Measurements from ENCODE around the gene NEO1.

The NEO1 gene

DNA sequence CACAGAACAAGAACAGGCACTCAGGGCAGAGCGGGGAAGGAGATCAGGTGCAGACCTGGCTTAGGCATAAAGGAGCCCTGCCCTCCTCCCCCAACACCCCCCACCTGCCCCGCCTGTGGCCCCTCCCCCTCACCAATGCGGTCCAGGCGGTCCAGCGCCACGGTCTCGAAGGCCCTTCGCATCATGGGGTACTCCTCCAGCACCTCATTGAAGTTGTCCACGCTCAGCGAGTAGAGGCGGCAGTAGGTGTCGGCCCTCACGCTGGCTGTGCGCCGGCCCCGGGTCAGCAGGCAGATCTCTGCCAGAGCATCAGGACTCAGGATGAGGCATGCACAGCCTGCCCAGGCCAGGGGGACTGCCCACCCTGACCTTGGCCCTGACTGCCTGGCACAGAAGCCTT is 271.7 kb downstream of the NEO1 start:
- DNase-seq (ENCODE audit: low spot score in 2 of 2) (no peak), ATAC-seq (replicated peaks; ENCODE audit: extremely low read depth, poor library complexity, severe bottlenecking) (no peak)
- no peak overlapping the region for H3K4me3 Mint-ChIP-seq
- H3K27ac Mint-ChIP-seq (ENCODE audit: low read depth): no peak overlapping the region
- no peaks in the 10 kb centered on the region for H3K4me1 Mint-ChIP-seq
- no peaks in the 10 kb centered on the region for H3K36me3 Mint-ChIP-seq (ENCODE audit: insufficient read depth)
- no peaks in the 10 kb centered on the region for H3K9me3 Mint-ChIP-seq
- H3K27me3 Mint-ChIP-seq: peaks cover 30% of the 10 kb centered on the region

DNA sequence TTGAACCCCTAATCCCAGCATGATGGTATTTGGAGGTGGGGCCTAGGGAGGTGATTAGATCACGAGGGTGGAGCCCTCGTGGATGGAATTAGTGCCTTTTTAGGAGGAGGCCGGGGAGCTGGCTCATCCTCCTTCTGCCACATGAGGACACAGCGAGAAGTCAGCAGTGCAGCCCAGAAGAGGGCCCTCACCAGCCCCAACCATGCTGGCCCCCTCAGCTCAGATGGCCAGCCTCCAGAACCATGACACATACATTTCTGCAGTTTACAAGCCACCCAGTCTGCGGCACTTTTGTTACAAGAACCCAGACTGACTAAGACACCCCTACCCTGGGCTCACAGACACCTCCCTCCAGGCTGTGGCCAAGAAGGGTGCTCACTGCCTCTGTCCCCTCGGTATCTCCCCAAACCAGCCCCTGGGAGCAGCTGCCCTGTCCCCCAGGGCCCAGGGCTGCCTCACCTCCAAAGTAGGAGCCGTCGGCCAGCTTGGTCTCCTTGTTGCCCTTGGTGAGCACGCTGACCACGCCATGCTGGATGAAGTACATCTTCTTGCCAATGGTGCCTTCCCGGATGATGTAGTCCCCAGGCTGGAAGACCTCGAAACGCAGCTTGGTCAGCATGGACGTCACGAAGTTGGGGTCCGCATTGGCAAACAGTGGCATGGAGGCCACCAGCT is 272.4 kb downstream of the NEO1 start:
- no peaks in the 10 kb centered on the region for H3K9me3 Mint-ChIP-seq
- no peak for DNase-seq (ENCODE audit: low spot score in 2 of 2)
- peaks cover 26% of the 10 kb centered on the region for H3K27me3 Mint-ChIP-seq
- no peaks in the 10 kb centered on the region for H3K36me3 Mint-ChIP-seq (ENCODE audit: insufficient read depth)
- no peaks in the 10 kb centered on the region for H3K4me1 Mint-ChIP-seq
- no peak for ATAC-seq (replicated peaks; ENCODE audit: extremely low read depth, poor library complexity, severe bottlenecking)
- H3K27ac Mint-ChIP-seq (ENCODE audit: low read depth): no peak overlapping the region
- no peak overlapping the region for H3K4me3 Mint-ChIP-seq

DNA sequence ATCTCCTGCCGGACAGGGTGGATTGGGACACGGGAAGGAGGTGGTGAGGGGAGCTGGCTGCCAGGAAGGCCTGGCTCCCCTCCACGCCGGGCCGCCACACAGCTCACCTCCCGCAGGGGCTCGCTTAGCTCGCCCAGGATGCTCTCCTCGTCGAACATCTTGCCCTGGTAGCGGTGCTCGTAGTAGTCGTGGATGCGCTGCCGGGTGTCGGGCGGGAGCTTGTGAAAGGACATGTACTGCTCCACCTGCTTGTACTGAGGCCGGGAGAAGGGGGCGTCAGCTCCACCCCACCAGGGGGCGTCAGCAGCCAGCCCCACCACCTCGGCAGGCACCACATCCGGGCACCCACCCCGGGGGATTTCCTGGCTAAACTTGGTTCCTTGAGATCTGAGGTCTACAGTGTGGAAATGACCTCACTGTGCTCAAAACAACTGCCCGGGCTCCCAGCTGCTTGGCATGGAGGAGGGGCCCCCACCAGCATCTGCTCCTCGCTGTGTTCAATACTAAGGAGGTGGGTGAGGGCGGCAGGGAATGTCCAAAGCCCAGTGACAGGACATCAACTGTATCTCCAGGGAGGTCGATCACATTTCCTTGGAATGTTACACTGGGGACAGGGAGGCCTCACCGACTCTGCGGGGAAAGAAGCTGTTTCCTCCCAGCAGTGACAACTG is 273.1 kb downstream of the NEO1 start:
- no peak overlapping the region for H3K27ac Mint-ChIP-seq (ENCODE audit: low read depth)
- H3K4me3 Mint-ChIP-seq: no peak overlapping the region
- peaks cover 19% of the 10 kb centered on the region for H3K27me3 Mint-ChIP-seq
- no peaks in the 10 kb centered on the region for H3K9me3 Mint-ChIP-seq
- no peak for DNase-seq (ENCODE audit: low spot score in 2 of 2)
- H3K36me3 Mint-ChIP-seq (ENCODE audit: insufficient read depth): no peaks in the 10 kb centered on the region
- no peaks in the 10 kb centered on the region for H3K4me1 Mint-ChIP-seq
- no peak for ATAC-seq (replicated peaks; ENCODE audit: extremely low read depth, poor library complexity, severe bottlenecking)

DNA sequence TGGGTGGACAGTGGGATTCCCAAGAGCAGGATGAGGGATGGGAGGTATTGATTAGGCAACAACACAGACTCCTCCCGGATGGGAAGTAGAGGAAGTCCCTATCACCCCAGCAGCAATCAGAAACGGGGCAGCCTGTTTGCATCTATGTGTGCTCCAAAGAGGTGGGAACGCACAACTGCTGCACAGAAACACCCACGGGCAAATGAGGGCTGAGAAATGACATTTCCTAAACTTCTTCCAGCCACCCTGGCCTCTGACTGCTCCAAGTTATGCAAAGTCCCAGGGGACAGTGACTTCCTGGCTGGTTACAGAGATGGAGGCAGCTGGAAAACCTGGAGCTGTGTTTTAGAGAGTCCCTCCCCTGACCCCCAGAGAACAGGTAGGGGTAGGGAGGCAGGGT is 273.9 kb downstream of the NEO1 start:
- Mint-ChIP-seq H3K4me1 (no peaks in the 10 kb centered on the region), H3K27ac (ENCODE audit: low read depth) (no peak overlapping the region), H3K27me3 (peaks cover 10% of the 10 kb centered on the region), H3K36me3 (ENCODE audit: insufficient read depth) (no peaks in the 10 kb centered on the region), H3K4me3 (no peak overlapping the region), H3K9me3 (no peaks in the 10 kb centered on the region)
- ATAC-seq (replicated peaks; ENCODE audit: extremely low read depth, poor library complexity, severe bottlenecking): no peak
- DNase-seq (ENCODE audit: low spot score in 2 of 2): no peak

DNA sequence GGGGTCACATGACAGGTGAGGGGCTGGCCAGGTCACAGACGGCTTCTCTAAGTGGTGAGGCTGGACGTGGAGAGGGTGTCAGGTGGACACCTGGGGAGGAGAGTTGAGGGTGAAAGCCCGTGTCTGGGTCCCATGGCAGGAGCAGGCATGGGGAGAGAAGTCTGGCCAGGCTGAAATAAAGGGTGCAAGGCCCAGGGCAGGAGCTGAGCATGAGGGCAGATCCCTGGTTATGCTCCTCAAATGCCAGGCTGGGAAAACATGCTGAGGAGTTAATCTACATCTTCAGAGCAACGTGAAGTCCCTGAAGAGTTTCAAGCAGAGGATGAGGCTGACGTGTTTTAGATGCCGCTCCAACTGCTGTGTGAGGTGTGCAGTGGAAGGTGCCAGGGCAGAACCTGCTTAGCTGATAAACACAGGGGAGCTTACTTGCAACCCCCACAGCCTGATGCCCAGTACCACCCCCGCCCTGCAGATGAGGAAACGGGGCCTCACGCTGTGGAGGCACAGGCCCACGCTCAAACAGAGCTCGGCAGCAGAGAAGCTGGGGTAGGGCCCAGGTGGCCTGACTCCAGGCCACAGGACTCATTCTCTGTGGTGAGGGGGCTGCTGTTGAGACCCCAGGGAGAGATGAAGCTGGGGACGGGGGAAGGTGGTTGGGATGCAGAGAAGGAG is 276.0 kb downstream of the NEO1 start:
- DNase-seq (ENCODE audit: low spot score in 2 of 2): no peak

DNA sequence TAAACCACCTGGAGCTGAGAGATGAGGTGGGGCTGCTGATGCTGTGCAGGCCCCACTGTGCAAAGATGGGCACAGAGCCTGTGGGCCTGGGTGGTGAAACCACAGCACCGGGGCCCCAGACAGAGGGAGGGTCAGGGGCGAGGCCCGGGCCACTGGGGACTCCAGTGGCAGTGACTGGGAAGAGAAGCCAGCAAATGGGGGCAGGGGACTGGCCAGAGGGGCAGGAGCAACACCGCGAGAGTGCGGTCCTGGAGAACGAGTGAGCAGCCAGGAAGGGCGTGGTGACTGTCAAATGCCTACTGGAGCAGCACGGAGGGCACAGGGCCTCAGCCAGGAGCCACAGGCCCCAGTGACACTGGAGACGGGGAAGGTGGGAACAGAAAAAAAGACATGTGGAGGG is 276.7 kb downstream of the NEO1 start:
- ATAC-seq (replicated peaks; ENCODE audit: extremely low read depth, poor library complexity, severe bottlenecking): no peak
- H3K36me3 Mint-ChIP-seq (ENCODE audit: insufficient read depth): no peaks in the 10 kb centered on the region
- H3K27me3 Mint-ChIP-seq: peaks cover 10% of the 10 kb centered on the region
- H3K27ac Mint-ChIP-seq (ENCODE audit: low read depth): peak overlapping the region; percentile 61
- H3K9me3 Mint-ChIP-seq: no peaks in the 10 kb centered on the region
- H3K4me1 Mint-ChIP-seq: no peaks in the 10 kb centered on the region
- DNase-seq (ENCODE audit: low spot score in 2 of 2): no peak
- H3K4me3 Mint-ChIP-seq: no peak overlapping the region

More for the DNA sequence above, 276.0 kb downstream of the NEO1 start:
- peaks cover 10% of the 10 kb centered on the region for H3K27me3 Mint-ChIP-seq
- H3K4me3 Mint-ChIP-seq: no peak overlapping the region
- peak overlapping the region; percentile 61 for H3K27ac Mint-ChIP-seq (ENCODE audit: low read depth)
- H3K36me3 Mint-ChIP-seq (ENCODE audit: insufficient read depth): no peaks in the 10 kb centered on the region
- no peaks in the 10 kb centered on the region for H3K9me3 Mint-ChIP-seq
- no peak for ATAC-seq (replicated peaks; ENCODE audit: extremely low read depth, poor library complexity, severe bottlenecking)
- no peaks in the 10 kb centered on the region for H3K4me1 Mint-ChIP-seq

DNA sequence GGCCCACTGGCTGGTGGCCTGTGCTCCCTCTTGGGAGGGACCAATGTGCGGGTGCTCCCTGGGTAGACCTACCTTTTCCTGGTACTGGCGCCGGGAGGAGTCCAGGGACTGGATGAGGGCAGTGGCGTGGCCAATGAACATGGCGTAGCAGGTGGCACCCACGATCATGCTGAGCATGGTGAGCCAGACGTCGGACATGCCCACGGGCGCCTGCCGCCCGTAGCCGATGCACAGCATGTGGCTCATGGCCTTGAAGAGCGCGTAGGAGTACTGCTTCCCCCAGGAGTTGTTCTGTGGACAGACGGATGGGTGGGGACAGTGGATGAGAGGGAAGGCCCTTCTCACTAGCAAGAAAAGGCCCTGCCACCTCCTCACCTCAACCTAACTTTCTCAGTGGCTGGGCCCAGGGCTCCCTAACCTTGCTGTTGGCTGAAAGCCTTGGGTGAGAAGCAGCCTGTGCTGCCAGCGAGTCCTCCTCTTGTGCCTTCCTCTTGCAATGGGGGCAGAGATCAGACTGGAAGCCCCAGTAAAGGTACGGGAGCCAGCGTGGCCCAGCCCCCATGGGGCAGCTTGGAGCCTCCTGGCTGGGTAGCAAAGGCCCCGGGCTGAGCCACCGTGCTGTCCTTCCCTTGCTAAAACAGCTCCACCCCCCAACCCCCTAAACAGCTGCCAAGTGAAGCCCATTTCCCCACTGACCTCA is 277.4 kb downstream of the NEO1 start:
- H3K27me3 Mint-ChIP-seq: peaks cover 10% of the 10 kb centered on the region
- ATAC-seq (replicated peaks; ENCODE audit: extremely low read depth, poor library complexity, severe bottlenecking) (no peak), DNase-seq (ENCODE audit: low spot score in 2 of 2) (no peak)
- H3K27ac Mint-ChIP-seq (ENCODE audit: low read depth): no peak overlapping the region
- H3K4me1 Mint-ChIP-seq: no peaks in the 10 kb centered on the region
- no peaks in the 10 kb centered on the region for H3K36me3 Mint-ChIP-seq (ENCODE audit: insufficient read depth)
- no peak overlapping the region for H3K4me3 Mint-ChIP-seq
- no peaks in the 10 kb centered on the region for H3K9me3 Mint-ChIP-seq

DNA sequence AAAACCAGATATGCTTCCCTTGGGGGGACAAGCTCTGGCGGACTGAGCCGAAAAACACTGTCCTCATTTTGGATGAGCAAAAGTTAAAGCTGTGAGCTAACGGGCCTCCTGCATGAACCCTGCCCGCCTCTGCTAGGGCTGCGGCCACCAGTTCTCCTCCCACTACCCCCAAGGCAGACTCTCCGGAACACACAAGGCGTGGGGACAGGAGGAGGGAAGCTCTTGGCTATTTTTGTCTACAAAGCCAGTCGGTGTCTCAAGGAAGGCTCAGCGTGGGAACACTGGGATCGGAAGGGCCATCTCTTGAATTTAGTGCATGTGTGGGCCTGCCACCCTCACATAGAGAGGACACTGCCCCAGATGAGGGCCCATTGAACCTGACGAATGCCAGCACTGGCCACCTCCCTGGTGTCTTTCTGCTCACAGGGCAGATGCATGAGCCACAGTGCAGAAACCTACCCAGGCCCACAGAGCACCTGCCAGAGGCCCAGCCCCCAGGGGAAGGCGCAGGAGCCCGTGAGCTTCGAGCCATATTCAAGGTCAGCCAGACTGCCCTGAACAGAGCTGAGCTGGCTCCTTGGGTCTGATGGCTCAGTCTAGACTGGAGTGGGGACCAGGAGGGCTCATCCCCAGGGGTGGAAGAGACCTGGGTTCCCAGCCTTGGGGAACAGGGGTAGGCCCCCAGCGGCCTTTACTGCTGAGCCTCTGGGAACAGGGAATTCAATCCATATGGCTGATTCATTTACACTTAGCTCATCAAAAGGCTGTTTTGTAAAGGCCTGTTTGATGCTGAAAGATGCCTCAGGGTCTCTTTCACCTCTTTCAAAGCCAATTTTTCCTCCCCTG is 278.2 kb downstream of the NEO1 start:
- DNase-seq (ENCODE audit: low spot score in 2 of 2) (no peak), ATAC-seq (replicated peaks; ENCODE audit: extremely low read depth, poor library complexity, severe bottlenecking) (no peak)
- Mint-ChIP-seq H3K9me3 (no peaks in the 10 kb centered on the region), H3K36me3 (ENCODE audit: insufficient read depth) (no peaks in the 10 kb centered on the region), H3K27ac (ENCODE audit: low read depth) (no peak overlapping the region), H3K27me3 (peaks cover 10% of the 10 kb centered on the region), H3K4me3 (no peak overlapping the region), H3K4me1 (no peaks in the 10 kb centered on the region)

DNA sequence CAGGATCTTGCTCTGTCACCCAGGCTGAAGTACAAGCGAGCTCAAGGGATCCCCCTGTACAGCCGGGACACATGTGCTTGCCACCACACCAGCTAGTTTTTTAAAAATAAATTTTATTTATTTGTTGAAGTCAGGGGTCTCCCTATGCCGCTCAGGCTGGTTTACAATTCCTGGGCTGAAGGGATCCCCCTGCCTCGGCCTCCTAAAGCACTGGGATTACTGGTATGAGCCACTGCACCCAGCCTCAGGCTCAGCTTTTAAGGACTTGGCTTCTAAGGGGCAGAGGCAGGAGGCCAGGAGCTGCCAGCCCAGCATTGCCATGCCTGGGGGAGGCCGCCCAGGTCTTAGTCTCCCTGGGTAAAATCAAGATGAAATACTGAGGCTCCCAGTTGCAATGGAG is 279.2 kb downstream of the NEO1 start:
- Mint-ChIP-seq H3K27ac (ENCODE audit: low read depth) (no peak overlapping the region), H3K27me3 (peaks cover 14% of the 10 kb centered on the region), H3K36me3 (ENCODE audit: insufficient read depth) (no peaks in the 10 kb centered on the region), H3K4me3 (no peak overlapping the region), H3K4me1 (no peaks in the 10 kb centered on the region), H3K9me3 (no peaks in the 10 kb centered on the region)
- no peak for ATAC-seq (replicated peaks; ENCODE audit: extremely low read depth, poor library complexity, severe bottlenecking)
- DNase-seq (ENCODE audit: low spot score in 2 of 2): no peak

DNA sequence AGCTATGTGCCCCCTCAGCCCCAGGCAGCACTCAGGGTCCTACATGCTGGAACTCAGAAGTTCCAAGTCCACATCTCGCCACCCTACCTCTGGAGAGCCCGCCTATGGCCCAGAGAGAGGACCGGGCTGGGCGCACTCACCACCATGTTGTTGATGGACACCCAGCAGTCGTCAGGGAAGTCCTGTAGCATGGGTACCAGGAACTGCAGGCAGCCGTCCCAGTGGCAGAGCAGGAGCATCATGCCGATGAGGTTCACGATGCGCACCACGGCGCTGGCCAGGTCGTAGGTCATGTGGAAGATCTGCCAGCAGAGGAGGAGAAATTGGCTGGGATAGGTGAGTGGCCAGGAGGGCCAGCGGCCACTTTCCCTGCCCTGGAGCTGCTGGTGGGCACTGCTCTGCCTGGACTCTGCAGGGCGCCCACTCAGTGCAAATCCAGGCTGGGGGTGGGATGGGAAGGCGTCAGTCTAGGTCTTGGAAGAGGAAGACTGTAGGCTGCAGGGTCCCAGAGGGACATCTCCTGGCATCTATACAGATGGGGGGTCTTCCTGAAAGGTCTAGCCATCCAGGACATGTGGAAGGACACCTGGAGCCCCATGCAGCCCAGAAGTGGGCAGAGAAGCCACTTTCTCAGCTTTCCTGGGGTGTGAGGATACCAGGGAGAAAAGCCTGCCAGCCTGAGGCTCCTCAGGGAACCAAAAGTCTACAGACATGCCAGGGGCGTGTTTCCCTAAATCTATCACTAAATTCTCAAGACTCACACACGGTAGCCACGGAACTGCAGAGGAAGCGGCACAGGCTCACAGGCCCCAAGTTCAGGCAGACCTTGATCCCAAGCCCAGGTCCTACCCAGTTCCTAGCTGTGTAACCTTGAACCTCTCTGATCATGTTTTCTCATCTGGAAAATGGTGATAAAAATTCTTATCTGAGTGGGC is 280.0 kb downstream of the NEO1 start:
- DNase-seq (ENCODE audit: low spot score in 2 of 2): no peak
- ATAC-seq (replicated peaks; ENCODE audit: extremely low read depth, poor library complexity, severe bottlenecking): no peak
- Mint-ChIP-seq H3K27ac (ENCODE audit: low read depth) (no peak overlapping the region), H3K27me3 (peaks cover 16% of the 10 kb centered on the region), H3K4me3 (no peak overlapping the region), H3K36me3 (ENCODE audit: insufficient read depth) (no peaks in the 10 kb centered on the region), H3K9me3 (no peaks in the 10 kb centered on the region), H3K4me1 (no peaks in the 10 kb centered on the region)

DNA sequence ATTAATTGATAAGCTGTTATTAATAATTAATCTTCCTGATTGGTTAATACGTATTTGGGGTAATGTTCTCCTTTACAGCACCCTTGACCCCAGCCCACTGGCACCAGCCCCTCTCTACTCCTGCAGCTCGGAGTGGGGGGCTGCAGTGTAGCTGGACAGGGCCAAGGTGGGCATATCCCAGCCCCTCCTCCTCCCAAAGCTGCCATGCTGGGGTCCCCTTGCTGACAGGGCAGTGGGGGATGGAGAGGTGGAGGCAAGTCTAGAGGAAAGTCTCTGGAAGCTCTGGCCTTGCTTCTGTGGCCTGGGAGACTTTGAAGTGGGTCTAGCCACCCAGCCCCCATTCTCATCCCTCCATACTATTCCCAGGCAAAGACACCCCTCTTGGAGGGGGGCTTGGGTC is 280.7 kb downstream of the NEO1 start:
- H3K4me1 Mint-ChIP-seq: no peaks in the 10 kb centered on the region
- DNase-seq (ENCODE audit: low spot score in 2 of 2) (no peak), ATAC-seq (replicated peaks; ENCODE audit: extremely low read depth, poor library complexity, severe bottlenecking) (no peak)
- H3K27me3 Mint-ChIP-seq: peaks cover 16% of the 10 kb centered on the region
- H3K4me3 Mint-ChIP-seq: no peak overlapping the region
- no peaks in the 10 kb centered on the region for H3K36me3 Mint-ChIP-seq (ENCODE audit: insufficient read depth)
- H3K27ac Mint-ChIP-seq (ENCODE audit: low read depth): no peak overlapping the region
- no peaks in the 10 kb centered on the region for H3K9me3 Mint-ChIP-seq
